ENCODE results near the gene SNX15. TPM values are rescaled to one million over a fixed set of nuclear protein-coding genes. Genes with fewer than 3 reads are reported as not detected.
A peak's percentile ranks its signal among the peaks of the same experiment; 100 is the strongest.

Gene SNX15
- total and polyA plus RNA-seq, 7 donors = 15.6 to 66.5 (median 21.7) TPM

DNA sequence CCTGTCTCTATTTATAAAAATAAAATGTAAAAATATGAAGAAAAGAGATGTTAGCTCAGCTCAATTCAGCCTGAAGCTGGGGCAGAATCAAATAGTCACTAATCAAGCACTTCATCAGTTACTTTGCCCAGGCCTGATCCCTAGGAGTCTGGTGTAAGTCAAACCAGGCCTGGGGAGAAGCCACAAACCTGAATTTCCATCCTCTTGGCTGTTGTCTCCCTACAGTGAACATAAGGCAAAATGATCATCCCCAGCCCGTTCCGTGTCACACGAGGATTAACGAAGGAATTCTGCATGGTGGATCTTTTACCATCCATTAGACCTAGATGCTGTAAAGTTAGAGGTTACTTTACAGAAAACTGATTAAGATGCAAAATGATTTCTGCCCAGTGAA is 37.6 kb downstream of the SNX15 start:
- WGBS, 3 donors = 56 to 58% (median 57%) methylated on average over 4 of the region's 4 CpGs
- no peaks in the 10 kb centered on the region for H3K36me3 ChIP-seq (ENCODE audit: insufficient read depth in 1 of 2, low read depth in 1 of 2)
- DNase-seq = no peak
- no peak overlapping the region for H3K27ac ChIP-seq
- no peaks in the 10 kb centered on the region for H3K27me3 ChIP-seq (ENCODE audit: insufficient read depth in 3 of 3, low read length in 2 of 3)
- ATAC-seq = no peak
- intact Hi-C loops (cut with DNase I) = no loop called here
- no peak overlapping the region for H3K4me3 ChIP-seq
- TF ChIP-seq, protein P1, sequence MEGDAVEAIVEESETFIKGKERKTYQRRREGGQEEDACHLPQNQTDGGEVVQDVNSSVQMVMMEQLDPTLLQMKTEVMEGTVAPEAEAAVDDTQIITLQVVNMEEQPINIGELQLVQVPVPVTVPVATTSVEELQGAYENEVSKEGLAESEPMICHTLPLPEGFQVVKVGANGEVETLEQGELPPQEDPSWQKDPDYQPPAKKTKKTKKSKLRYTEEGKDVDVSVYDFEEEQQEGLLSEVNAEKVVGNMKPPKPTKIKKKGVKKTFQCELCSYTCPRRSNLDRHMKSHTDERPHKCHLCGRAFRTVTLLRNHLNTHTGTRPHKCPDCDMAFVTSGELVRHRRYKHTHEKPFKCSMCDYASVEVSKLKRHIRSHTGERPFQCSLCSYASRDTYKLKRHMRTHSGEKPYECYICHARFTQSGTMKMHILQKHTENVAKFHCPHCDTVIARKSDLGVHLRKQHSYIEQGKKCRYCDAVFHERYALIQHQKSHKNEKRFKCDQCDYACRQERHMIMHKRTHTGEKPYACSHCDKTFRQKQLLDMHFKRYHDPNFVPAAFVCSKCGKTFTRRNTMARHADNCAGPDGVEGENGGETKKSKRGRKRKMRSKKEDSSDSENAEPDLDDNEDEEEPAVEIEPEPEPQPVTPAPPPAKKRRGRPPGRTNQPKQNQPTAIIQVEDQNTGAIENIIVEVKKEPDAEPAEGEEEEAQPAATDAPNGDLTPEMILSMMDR (IDR thresholded peaks at IDR 0.05) = no peak
- H3K9me3 ChIP-seq = no peaks in the 10 kb centered on the region
- no peaks in the 10 kb centered on the region for H3K4me1 ChIP-seq

DNA sequence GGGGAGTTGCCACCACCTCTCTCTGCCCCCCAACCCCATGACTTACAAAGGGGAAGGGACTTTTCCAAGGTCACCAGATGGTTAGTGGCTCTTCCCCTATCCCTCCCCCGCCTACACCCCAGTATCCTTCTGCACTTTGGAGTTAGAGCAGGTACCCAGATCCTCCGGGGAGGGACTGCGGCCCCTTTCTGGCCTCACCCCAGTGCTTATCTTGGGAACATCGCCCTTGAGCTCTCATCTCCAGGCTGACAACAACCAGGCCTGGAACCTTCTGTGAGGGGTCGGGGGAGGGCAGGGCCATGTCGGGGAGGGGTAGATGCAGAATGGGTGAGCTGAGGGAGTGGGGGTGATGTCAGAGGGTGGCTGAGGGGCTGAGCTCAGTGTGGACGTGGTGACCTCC is 38.6 kb downstream of the SNX15 start:
- H3K27me3 ChIP-seq (ENCODE audit: insufficient read depth in 3 of 3, low read length in 2 of 3) = no peaks in the 10 kb centered on the region
- intact Hi-C loops (cut with DNase I) = no loop called here

DNA sequence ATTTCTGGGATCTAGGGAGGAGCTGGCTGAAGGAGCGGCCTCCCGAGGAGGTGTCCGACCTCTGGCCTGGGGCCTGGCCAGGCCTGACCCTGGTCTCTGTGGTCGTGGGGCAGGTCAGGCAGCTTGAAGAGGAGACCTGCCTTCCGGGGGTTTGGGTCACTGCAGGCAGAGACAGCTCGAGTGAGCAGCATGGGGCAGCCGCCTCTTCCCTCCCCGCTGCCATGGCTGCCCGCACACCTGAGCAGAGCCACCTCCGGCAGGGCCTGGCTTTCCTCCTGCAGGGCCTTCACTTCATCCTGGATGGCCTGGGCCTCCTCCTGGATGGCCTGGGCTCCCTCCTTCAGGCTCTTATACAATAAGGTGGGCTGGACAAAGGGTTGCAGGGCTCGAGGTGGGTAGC is 39.1 kb downstream of the SNX15 start:
- Histone ChIP-seq H3K27ac (no peak overlapping the region), H3K4me3 (no peak overlapping the region), H3K36me3 (ENCODE audit: insufficient read depth in 1 of 2, low read depth in 1 of 2) (no peaks in the 10 kb centered on the region), H3K4me1 (no peaks in the 10 kb centered on the region), H3K9me3 (no peaks in the 10 kb centered on the region), H3K27me3 (ENCODE audit: insufficient read depth in 3 of 3, low read length in 2 of 3) (no peaks in the 10 kb centered on the region)
- TF ChIP-seq, protein P1 (IDR thresholded peaks at IDR 0.05) = no peak
- intact Hi-C loops (cut with DNase I) = no loop called here
- no peak for DNase-seq
- WGBS, 3 donors = 71 to 75% (median 75%) methylated on average over 10 to 11 of the region's 11 CpGs
- ATAC-seq = peak in 1 of 4 donors; percentile 30

More for the DNA sequence above, 38.6 kb downstream of the SNX15 start:
- Histone ChIP-seq H3K36me3 (ENCODE audit: insufficient read depth in 1 of 2, low read depth in 1 of 2) (no peaks in the 10 kb centered on the region), H3K4me1 (no peaks in the 10 kb centered on the region), H3K9me3 (no peaks in the 10 kb centered on the region), H3K4me3 (no peak overlapping the region), H3K27ac (no peak overlapping the region)
- ATAC-seq = no peak
- no peak for DNase-seq
- TF ChIP-seq, protein P1 (IDR thresholded peaks at IDR 0.05) = no peak
- 80 to 88% (median 83%) methylated on average over 7 of the region's 7 CpGs for WGBS, 3 donors

DNA sequence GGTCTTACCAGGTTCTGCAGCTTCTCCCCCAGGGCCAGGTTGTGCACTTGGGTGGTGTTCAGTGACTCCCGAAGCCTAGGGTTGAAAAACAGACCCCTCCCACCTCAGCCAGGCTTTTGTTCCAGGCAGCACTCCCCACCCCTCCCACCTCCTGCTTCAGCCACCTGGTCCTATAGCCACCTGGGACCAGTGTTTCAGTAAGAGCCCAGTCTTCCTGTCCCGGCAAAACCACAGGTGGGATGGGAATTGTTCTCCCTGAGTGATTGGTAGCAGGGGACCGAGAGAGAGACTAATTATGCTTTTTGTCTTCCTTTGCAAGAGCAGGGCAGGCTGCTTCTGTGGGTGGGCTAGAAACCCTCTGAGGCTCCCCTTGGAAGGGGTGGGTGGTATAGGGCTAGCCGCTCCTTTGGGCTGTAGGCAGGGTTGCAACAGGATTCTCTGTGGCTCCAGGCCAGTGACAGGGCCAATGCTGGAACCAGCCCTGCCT is 39.6 kb downstream of the SNX15 start:
- no peaks in the 10 kb centered on the region for H3K36me3 ChIP-seq (ENCODE audit: insufficient read depth in 1 of 2, low read depth in 1 of 2)
- no peaks in the 10 kb centered on the region for H3K9me3 ChIP-seq
- DNase-seq (no peak), ATAC-seq (no peak)
- TF ChIP-seq, protein P1 (IDR thresholded peaks at IDR 0.05) = no peak
- intact Hi-C loops (cut with DNase I) = no loop called here
- no peaks in the 10 kb centered on the region for H3K27me3 ChIP-seq (ENCODE audit: insufficient read depth in 3 of 3, low read length in 2 of 3)
- H3K4me1 ChIP-seq = no peaks in the 10 kb centered on the region
- 49 to 66% (median 61%) methylated on average over 4 of the region's 4 CpGs for WGBS, 3 donors
- no peak overlapping the region for H3K4me3 ChIP-seq
- no peak overlapping the region for H3K27ac ChIP-seq

DNA sequence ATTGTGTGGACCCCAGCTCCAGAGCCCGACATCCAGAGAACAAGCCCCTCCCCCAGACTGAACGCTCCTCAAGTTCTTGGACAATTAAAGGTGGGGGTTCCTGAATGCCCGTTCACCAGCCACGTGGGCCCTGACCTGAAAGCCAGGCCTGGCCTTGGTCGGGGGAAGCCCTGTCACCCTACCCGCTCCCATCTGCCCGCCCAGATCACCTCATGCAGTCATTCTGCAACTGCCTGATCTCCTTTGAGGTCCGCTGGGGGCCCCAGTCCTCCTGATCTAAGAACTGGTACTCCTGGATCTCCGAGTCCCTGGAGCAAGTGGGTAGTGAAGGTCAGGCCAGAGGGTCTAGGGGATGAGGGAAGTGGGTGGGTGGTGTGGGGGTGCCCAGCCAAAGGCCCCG is 40.2 kb downstream of the SNX15 start:
- DNase-seq = no peak

More for the DNA sequence above, 40.2 kb downstream of the SNX15 start:
- ATAC-seq = no peak
- 73 to 80% (median 74%) methylated on average over 10 of the region's 10 CpGs for WGBS, 3 donors
- no peaks in the 10 kb centered on the region for H3K36me3 ChIP-seq (ENCODE audit: insufficient read depth in 1 of 2, low read depth in 1 of 2)
- H3K9me3 ChIP-seq = no peaks in the 10 kb centered on the region
- intact Hi-C loops (cut with DNase I) = no loop called here
- no peaks in the 10 kb centered on the region for H3K27me3 ChIP-seq (ENCODE audit: insufficient read depth in 3 of 3, low read length in 2 of 3)
- H3K4me1 ChIP-seq = no peaks in the 10 kb centered on the region
- no peak overlapping the region for H3K4me3 ChIP-seq
- TF ChIP-seq, protein P1 (IDR thresholded peaks at IDR 0.05) = no peak
- no peak overlapping the region for H3K27ac ChIP-seq

Measured in psoas muscle (tissue), 8 donors.